Parathyroid adenoma (tissue), 2 donors: ENCODE results near the gene ERC1.
A peak's percentile ranks its signal among the peaks of the same experiment; 100 is the strongest.

Source experiments
- H2AFZ ChIP-seq: fragments of 300-600 bp; sonication (generic); one replicate; pipeline ENCODE4 v1.7.0; 2017; ENCODE audit warnings: antibody characterized with exemption, mild to moderate bottlenecking
- H3K27ac ChIP-seq: fragments of 300-600 bp; sonication (generic); one replicate; pipeline ENCODE4 v1.7.0; 2017
- H3K27me3 ChIP-seq: fragments of 300-600 bp; sonication (generic); one replicate; pipeline ENCODE4 v1.7.0; 2017; ENCODE audit warnings: low read length; ENCODE audit not compliant: control insufficient read depth, insufficient read depth
- H3K36me3 ChIP-seq: fragments of 300-600 bp; sonication (generic); one replicate; pipeline ENCODE4 v1.7.0; 2017; ENCODE audit warnings: low read length; ENCODE audit not compliant: control insufficient read depth, insufficient read depth
- H3K4me1 ChIP-seq: fragments of 300-600 bp; sonication (generic); one replicate; pipeline ENCODE4 v1.7.0; 2017; ENCODE audit warnings: control low read depth
- H3K4me2 ChIP-seq: fragments of 300-600 bp; sonication (generic); one replicate; pipeline ENCODE4 v1.7.0; 2017; ENCODE audit warnings: low read length
- H3K4me3 ChIP-seq: fragments of 300-600 bp; sonication (generic); one replicate; pipeline ENCODE4 v1.7.0; 2017; ENCODE audit warnings: low read depth, low read length
- H3K79me2 ChIP-seq: fragments of 300-600 bp; sonication (generic); one replicate; pipeline ENCODE4 v1.7.0; 2017; ENCODE audit warnings: control low read depth
- H3K9ac ChIP-seq: fragments of 300-600 bp; sonication (generic); one replicate; pipeline ENCODE4 v1.7.0; 2017; ENCODE audit warnings: mild to moderate bottlenecking
- H3K9me3 ChIP-seq: fragments of 300-600 bp; sonication (generic); one replicate; pipeline ENCODE4 v1.7.0; 2017; ENCODE audit warnings: low read length; ENCODE audit not compliant: control insufficient read depth
- TF ChIP-seq, protein P1 (sequence below): fragments of 300-600 bp; sonication (generic); IDR thresholded peaks from one replicate; pipeline ENCODE4 v1.7.0; 2017; ENCODE audit warnings: antibody characterized with exemption, mild to moderate bottlenecking
- donor health status: primary hyperparathyroidism.

The ERC1 gene

DNA sequence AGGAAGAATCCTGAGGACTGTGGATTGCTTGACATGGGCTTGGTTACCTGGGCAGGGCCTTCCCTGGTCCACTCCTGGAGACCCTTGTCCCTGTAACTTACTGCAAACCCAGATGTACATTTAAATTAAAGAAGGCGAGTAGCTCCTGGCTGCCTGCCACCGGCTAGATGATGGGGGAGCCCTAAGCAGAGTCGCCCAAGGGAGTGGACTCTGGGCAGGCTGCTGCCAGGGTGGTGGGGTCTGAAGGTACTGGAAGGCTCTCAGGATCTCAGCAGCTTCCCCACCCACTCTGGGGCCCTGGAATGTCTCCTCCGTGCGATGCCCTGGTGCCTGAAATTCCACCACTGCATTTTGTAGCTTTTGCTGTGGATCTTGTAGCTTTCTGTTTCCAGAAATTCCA, 528.6 kb downstream of the ERC1 start:
- H3K9ac ChIP-seq = no peak overlapping the region
- no peak overlapping the region for H3K4me3 ChIP-seq
- H3K79me2 ChIP-seq = no peaks in the 10 kb centered on the region
- no peak overlapping the region for H3K27ac ChIP-seq
- H3K9me3 ChIP-seq = no peaks in the 10 kb centered on the region
- no peaks in the 10 kb centered on the region for H3K27me3 ChIP-seq
- no peaks in the 10 kb centered on the region for H3K36me3 ChIP-seq
- TF ChIP-seq, protein P1, sequence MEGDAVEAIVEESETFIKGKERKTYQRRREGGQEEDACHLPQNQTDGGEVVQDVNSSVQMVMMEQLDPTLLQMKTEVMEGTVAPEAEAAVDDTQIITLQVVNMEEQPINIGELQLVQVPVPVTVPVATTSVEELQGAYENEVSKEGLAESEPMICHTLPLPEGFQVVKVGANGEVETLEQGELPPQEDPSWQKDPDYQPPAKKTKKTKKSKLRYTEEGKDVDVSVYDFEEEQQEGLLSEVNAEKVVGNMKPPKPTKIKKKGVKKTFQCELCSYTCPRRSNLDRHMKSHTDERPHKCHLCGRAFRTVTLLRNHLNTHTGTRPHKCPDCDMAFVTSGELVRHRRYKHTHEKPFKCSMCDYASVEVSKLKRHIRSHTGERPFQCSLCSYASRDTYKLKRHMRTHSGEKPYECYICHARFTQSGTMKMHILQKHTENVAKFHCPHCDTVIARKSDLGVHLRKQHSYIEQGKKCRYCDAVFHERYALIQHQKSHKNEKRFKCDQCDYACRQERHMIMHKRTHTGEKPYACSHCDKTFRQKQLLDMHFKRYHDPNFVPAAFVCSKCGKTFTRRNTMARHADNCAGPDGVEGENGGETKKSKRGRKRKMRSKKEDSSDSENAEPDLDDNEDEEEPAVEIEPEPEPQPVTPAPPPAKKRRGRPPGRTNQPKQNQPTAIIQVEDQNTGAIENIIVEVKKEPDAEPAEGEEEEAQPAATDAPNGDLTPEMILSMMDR = no peak
- peak overlapping the region; percentile 57 for H2AFZ ChIP-seq
- peaks cover 8% of the 10 kb centered on the region for H3K4me1 ChIP-seq
- H3K4me2 ChIP-seq = no peak overlapping the region

DNA sequence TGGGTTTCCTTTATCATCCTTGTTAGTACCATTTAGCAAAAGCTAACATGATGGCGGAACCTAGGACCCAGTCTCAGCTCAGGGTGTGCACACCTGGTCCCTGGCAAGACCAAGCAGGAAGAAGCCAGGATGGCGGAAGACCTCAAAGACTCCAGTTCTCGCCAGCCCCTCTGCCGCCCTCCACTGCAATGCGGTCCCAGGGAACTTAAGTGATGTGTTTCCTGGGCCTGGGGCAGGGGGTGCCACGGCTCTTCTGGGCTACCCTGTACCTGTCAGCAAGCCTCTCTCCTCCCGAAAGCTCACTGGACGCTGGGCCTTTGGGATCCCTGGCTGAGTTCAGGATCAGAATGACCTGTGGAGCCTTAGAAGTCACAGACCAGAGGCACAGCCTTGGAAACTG, 532.0 kb downstream of the ERC1 start:
- Histone ChIP-seq H3K9ac (no peak overlapping the region), H2AFZ (no peak overlapping the region), H3K27me3 (no peaks in the 10 kb centered on the region), H3K79me2 (no peaks in the 10 kb centered on the region), H3K9me3 (no peaks in the 10 kb centered on the region), H3K4me3 (no peak overlapping the region), H3K4me2 (no peak overlapping the region), H3K27ac (no peak overlapping the region), H3K4me1 (peaks cover 8% of the 10 kb centered on the region), H3K36me3 (no peaks in the 10 kb centered on the region)
- TF ChIP-seq, protein P1 = no peak

DNA sequence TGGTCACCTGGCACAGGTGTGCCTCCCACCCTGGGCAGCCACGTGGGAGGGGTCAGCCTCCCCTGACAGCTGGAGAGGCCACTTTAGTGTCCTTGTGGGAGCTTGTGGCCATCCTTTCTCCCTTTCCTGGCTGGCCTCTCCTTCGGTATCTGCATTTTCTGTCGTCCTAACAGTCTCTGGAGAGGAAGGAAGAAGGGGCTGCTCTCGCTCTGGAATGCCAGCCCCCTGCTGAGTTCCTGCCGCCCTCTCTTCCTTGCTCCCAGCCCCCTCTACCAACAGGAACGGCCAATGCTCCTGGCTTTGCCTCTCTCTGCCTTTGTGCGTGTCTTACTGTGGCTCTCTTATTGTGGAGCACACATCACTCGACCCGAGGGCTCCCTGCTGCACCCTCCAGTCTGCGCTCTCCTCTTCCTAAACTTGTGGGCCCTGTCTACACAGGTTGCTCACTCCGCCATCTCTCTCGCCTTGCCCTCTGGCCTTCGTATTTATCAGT, 532.6 kb downstream of the ERC1 start:
- Histone ChIP-seq H3K79me2 (no peaks in the 10 kb centered on the region), H3K27ac (no peak overlapping the region), H3K27me3 (no peaks in the 10 kb centered on the region), H3K9me3 (no peaks in the 10 kb centered on the region), H2AFZ (no peak overlapping the region), H3K4me2 (no peak overlapping the region), H3K36me3 (no peaks in the 10 kb centered on the region), H3K4me3 (no peak overlapping the region), H3K4me1 (peaks cover 8% of the 10 kb centered on the region), H3K9ac (no peak overlapping the region)
- TF ChIP-seq, protein P1 = no peak

DNA sequence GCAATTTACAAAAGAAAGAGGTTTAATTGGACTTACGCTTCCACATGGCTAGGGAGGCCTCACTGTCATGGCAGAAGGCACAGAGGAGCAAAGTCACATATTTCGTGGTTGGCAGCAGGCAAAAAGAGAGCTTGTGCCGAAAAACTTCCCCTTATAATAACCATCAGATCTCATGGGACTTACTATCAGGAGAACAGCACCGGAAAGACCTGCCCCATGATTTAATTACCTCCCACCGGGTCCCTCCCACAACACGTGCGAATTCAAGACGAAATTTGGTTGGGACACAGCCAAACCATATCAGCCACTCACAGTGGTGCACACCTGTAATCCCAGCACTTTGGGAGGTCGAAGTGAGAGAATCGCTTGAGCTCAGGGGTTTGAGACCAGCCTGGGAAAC, 534.8 kb downstream of the ERC1 start:
- no peaks in the 10 kb centered on the region for H3K79me2 ChIP-seq
- TF ChIP-seq, protein P1 = no peak
- H3K27ac ChIP-seq = no peak overlapping the region
- no peaks in the 10 kb centered on the region for H3K9me3 ChIP-seq
- H3K4me3 ChIP-seq = no peak overlapping the region
- H3K27me3 ChIP-seq = no peaks in the 10 kb centered on the region
- H3K4me1 ChIP-seq = no peaks in the 10 kb centered on the region
- H3K9ac ChIP-seq = no peak overlapping the region
- H3K36me3 ChIP-seq = no peaks in the 10 kb centered on the region
- no peak overlapping the region for H2AFZ ChIP-seq
- no peak overlapping the region for H3K4me2 ChIP-seq

DNA sequence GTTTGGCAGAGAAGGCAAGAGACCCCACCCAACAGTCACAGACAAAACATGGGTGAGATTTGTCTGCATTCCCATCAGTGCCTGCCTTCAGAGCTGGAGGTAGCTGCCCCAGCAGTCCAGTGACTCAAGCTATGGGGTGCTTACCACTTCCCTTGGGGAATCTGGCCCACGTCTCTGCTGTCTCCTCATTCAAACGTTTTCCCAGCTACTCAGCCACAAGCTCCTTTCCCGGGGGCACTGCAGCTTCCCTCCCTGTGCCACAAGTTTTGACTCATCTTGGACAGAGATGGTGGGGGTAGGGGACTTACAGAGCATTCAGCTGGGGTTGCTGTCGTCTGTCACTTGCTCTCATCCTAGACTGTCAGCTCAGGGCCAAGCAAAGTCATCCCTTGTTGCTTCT, 536.8 kb downstream of the ERC1 start:
- no peak overlapping the region for H3K9ac ChIP-seq
- H2AFZ ChIP-seq = no peak overlapping the region
- H3K4me2 ChIP-seq = no peak overlapping the region
- H3K4me1 ChIP-seq = peaks cover 8% of the 10 kb centered on the region
- no peaks in the 10 kb centered on the region for H3K9me3 ChIP-seq
- no peaks in the 10 kb centered on the region for H3K27me3 ChIP-seq
- no peaks in the 10 kb centered on the region for H3K79me2 ChIP-seq
- TF ChIP-seq, protein P1 = no peak
- H3K4me3 ChIP-seq = no peak overlapping the region
- no peak overlapping the region for H3K27ac ChIP-seq
- no peaks in the 10 kb centered on the region for H3K36me3 ChIP-seq
